Esophagus squamous epithelium (tissue), 5 donors: ENCODE measurements around the gene DMTF1. TPM values are rescaled to one million over a fixed set of nuclear protein-coding genes. Genes with fewer than 3 reads are reported as not detected.

Source experiments
- DNase-seq: peaks from one replicate; lab custom pipeline; 2025; lab: John Stamatoyannopoulos, UW
- H3K27ac ChIP-seq, 4 donors: fragments of 200-600 bp; sonication (generic); one replicate each; pipeline ENCODE4 v1.5.1; 2016 to 2019; ENCODE audit warnings: mild to moderate bottlenecking in 1 of 4
- H3K27me3 ChIP-seq, 4 donors: fragments of 200-600 bp; sonication (generic); 1 replicate in 3 of 4; 2 replicates in 1 of 4; pipeline versions ENCODE4 v1.5.1 to v1.6.0; 2017 to 2021; ENCODE audit warnings: antibody characterized with exemption in 1 of 4
- H3K36me3 ChIP-seq, 3 donors: fragments of 200-600 bp; sonication (generic); one replicate each; pipeline ENCODE4 v1.5.1; 2016 to 2019
- H3K4me1 ChIP-seq, 3 donors: fragments of 200-600 bp; sonication (generic); one replicate each; pipeline ENCODE4 v1.5.1; 2017 to 2019
- H3K4me3 ChIP-seq, 4 donors: fragments of 200-600 bp; sonication (generic); 1 replicate in 3 of 4; 2 replicates in 1 of 4; pipeline ENCODE4 v1.5.1; 2016 to 2019; ENCODE audit warnings: mild to moderate bottlenecking in 2 of 4, moderate library complexity in 1 of 4
- H3K9me3 ChIP-seq, 3 donors: fragments of 200-600 bp; sonication (generic); one replicate each; pipeline ENCODE4 v1.5.1; 2016 to 2019
- CTCF ChIP-seq, 6 experiments: fragments of 450-650 bp in 4 of 6; fragments of 200-600 bp in 2 of 6; sonication (generic) in 2 of 6; IDR thresholded peaks; one replicate each; pipeline ENCODE4 v1.5.1; 2016 to 2019; ENCODE audit warnings: antibody characterized with exemption in 6 of 6, mild to moderate bottlenecking in 4 of 6, moderate library complexity in 4 of 6
- POLR2A ChIP-seq, 4 donors: fragments of 450-650 bp; IDR thresholded peaks; one replicate each; pipeline ENCODE4 v1.6.1; 2017; ENCODE audit warnings: antibody characterized with exemption in 4 of 4, mild to moderate bottlenecking in 4 of 4, moderate library complexity in 3 of 4
- WGBS, 2 donors: methylation state at CpG; one replicate each; pipeline ENCODE4 v1.1.5; 2018; 5-methylcytosine and 5-hydroxymethylcytosine counted together
- intact Hi-C: fragments of 100-400 bp; cut with DNase I; formaldehyde crosslinking; loops from one replicate; pipeline ENCODE4 v1.15.0; 2022
- total RNA-seq, 4 donors: library from RNA; depleted of rRNA; stranded (reverse); fragments of >200 nt; gene quantifications; one replicate each; pipeline ENCODE4 v1.1.0, GENCODE V29; 2016
- donor health status: DM: yes; HTN: yes; CAD: no.

The DMTF1 gene
- 10 to 100 TPM; 16.5 to 75.2 (median 34.5) TPM for total RNA-seq

GRCh38 chr7:87152112-87152896 is at the start of gene DMTF1:
Gene DMTF1, plus strand, starts transcription at chr7:87152453. Its CDS starts 12,489 bp downstream, at chr7:87164942.
- Histone ChIP-seq H3K27me3 (no peaks in the 10 kb centered on the region), H3K4me1 (peaks cover 15 to 49% (median 32%) of the 10 kb centered on the region in 3 donors), H3K36me3 (no peaks in the 10 kb centered on the region), H3K4me3 (peak within 1 kb of the TSS; percentile 59 to 94 (median 85)), H3K9me3 (no peaks in the 10 kb centered on the region), H3K27ac (peak within 1 kb of the TSS; percentile 98 to 99 (median 98))
- peak; percentile 65 for DNase-seq
- TF ChIP-seq CTCF (IDR thresholded peaks at IDR 0.05) (peak in 2 of 6 experiments; percentile 19 to 22), POLR2A (IDR thresholded peaks at IDR 0.05) (peak in 3 of 4 donors; percentile 15 to 89 (median 86))
- intact Hi-C loops = no loop called here
- 0% methylated on average over 15 to 16 of the region's 71 CpGs for WGBS, 2 donors

GRCh38 chr7:87105401-87105800 is 46.9 kb upstream of the DMTF1 start:
- TF ChIP-seq CTCF (IDR thresholded peaks at IDR 0.05) (no peak), POLR2A (IDR thresholded peaks at IDR 0.05) (no peak)
- Histone ChIP-seq H3K27me3 (no peaks in the 10 kb centered on the region), H3K4me1 (no peaks in the 10 kb centered on the region), H3K36me3 (no peaks in the 10 kb centered on the region), H3K9me3 (no peaks in the 10 kb centered on the region), H3K27ac (no peak overlapping the region), H3K4me3 (no peak overlapping the region)
- WGBS, 2 donors = 47 to 67% methylated on average over 1 of the region's 1 CpG
- no peak for DNase-seq
- intact Hi-C loops = no loop called here

- no peak for DNase-seq
- H3K9me3 ChIP-seq = no peaks in the 10 kb centered on the region
- no peaks in the 10 kb centered on the region for H3K27me3 ChIP-seq
- H3K4me1 ChIP-seq = no peaks in the 10 kb centered on the region
- no peaks in the 10 kb centered on the region for H3K36me3 ChIP-seq
- intact Hi-C loops = no loop called here
- WGBS, 2 donors = 67 to 70% methylated on average over 4 of the region's 4 CpGs
- no peak overlapping the region for H3K4me3 ChIP-seq
- TF ChIP-seq POLR2A (IDR thresholded peaks at IDR 0.05) (no peak), CTCF (IDR thresholded peaks at IDR 0.05) (no peak)
- H3K27ac ChIP-seq = no peak overlapping the region
Measured at GRCh38 chr7:87106974-87107612, 45.2 kb upstream of the DMTF1 start.

- DNase-seq = no peak
- no peaks in the 10 kb centered on the region for H3K27me3 ChIP-seq
- H3K36me3 ChIP-seq = no peaks in the 10 kb centered on the region
- 76 to 87% methylated on average over 5 to 6 of the region's 6 CpGs for WGBS, 2 donors
- H3K9me3 ChIP-seq = no peaks in the 10 kb centered on the region
- H3K4me3 ChIP-seq = no peak overlapping the region
- TF ChIP-seq POLR2A (IDR thresholded peaks at IDR 0.05) (no peak), CTCF (IDR thresholded peaks at IDR 0.05) (no peak)
- H3K4me1 ChIP-seq = no peaks in the 10 kb centered on the region
- H3K27ac ChIP-seq = no peak overlapping the region
- intact Hi-C loops = no loop called here
Measured at GRCh38 chr7:87107949-87108776, 44.1 kb upstream of the DMTF1 start.
